ENCODE results near the gene LRRC42.

DNA sequence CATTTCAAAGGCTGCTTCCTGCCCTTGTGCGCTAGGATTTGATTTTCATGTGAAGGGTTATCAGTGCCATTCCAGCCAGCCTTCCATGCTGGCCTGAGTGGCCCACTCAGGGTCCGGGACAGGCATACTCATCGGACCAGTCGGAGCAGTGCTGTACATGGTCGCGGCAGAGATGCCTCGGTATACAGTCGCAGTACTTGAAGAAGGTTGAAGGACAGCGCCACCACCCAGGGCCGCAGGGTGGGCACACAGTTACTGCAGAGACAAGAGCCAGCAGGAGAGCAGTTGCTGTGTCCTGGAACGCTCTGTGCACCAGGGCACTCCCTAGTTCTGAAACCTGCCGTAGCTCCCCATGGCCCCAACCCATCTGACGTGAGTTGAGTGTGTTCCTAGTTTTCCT, 62.7 kb downstream of the LRRC42 start:
- TF ChIP-seq EZH2 (IDR thresholded peaks at IDR 0.05) (no peak), POLR2AphosphoS5 (IDR thresholded peaks at IDR 0.05; ENCODE audit: borderline replicate concordance, low read depth, low read length) (no peak), FOXP2 (optimal IDR thresholded peaks at IDR 0.05; ENCODE audit: control extremely low read depth, extremely low read length, insufficient read depth) (no peak)

Measured in SK-N-MC (cell line).